ENCODE measurements around the gene LNPEP. TPM values are rescaled to one million over a fixed set of nuclear protein-coding genes. Genes with fewer than 3 reads are reported as not detected.

Gene LNPEP
- total and polyA plus RNA-seq, 2 of the 13 experiments (the other 11 are each of a cell fraction or from before 2014, with no cell fraction given), result 8.0 to 16.9 TPM

DNA sequence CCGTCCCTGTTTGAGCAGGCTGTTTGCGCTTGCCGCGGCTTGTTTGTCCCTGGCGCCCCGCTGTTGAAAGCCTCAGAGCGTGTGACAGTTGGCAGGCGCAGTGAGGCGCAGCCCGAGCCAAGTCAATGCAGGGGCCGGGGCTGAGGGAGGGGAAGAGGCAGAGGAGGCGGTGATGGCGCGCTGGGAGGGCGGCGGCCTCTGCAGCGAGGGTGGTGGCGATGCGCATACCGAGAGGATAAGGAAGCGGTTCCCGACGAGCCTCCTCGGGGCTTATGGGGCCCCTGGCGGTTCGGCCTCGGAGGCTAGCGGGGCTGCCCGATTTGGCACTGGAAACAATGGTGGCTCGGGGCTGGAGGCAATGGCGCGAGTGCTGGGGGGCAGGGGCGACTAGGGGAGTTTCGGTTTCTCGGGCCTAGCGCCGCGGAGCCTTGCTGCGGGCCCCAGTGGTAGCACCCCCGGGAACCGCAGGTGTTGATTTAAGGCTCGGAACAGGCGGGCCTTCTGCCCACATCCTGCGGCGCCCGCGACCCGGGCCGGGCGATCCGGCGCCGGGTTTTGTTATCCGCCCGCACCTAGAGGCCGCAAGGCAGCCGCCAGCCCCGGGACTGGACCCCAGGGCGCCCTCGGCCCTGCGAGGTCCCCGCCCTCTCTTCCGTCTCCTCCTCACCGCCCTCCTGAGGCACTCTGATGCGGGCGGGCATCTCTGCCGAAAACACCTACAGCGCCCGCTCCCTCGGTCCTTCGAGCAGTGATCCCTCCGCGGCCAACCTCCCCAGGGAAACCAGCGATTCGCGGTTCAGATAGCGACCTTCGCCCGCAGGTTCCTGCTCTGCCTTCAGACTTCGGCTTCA is 947 bp upstream of the LNPEP start (continued):
- TF ChIP-seq, protein P1, sequence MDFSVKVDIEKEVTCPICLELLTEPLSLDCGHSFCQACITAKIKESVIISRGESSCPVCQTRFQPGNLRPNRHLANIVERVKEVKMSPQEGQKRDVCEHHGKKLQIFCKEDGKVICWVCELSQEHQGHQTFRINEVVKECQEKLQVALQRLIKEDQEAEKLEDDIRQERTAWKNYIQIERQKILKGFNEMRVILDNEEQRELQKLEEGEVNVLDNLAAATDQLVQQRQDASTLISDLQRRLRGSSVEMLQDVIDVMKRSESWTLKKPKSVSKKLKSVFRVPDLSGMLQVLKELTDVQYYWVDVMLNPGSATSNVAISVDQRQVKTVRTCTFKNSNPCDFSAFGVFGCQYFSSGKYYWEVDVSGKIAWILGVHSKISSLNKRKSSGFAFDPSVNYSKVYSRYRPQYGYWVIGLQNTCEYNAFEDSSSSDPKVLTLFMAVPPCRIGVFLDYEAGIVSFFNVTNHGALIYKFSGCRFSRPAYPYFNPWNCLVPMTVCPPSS (IDR thresholded peaks at IDR 0.05), result no peak
- no peak for TF ChIP-seq ZNF235 (CRISPR knock-in tag; IDR thresholded peaks at IDR 0.05; ENCODE audit: borderline replicate concordance)
- TF ChIP-seq ZNF713 (CRISPR knock-in tag; IDR thresholded peaks at IDR 0.05), result no peak
- no peak for TF ChIP-seq RELA (CRISPR knock-in tag; IDR thresholded peaks at IDR 0.05)
- peak; percentile 80; the same call in 1 of the 2 replicates for TF ChIP-seq ZNF709 (CRISPR knock-in tag; IDR thresholded peaks at IDR 0.05)
- TF ChIP-seq ZNF557 (CRISPR knock-in tag; IDR thresholded peaks at IDR 0.05), result peak; percentile 57; the same call in 1 of the 2 replicates
- TF ChIP-seq ZSCAN20 (CRISPR knock-in tag; IDR thresholded peaks at IDR 0.05; ENCODE audit: borderline replicate concordance), result peak; percentile 50
- TF ChIP-seq ZNF333 (CRISPR knock-in tag; IDR thresholded peaks at IDR 0.05; ENCODE audit: borderline replicate concordance), result no peak
- no peak for TF ChIP-seq SRSF9 (IDR thresholded peaks at IDR 0.05; ENCODE audit: borderline replicate concordance, insufficient read depth, low read depth, low read length, poor library complexity, severe bottlenecking)
- TF ChIP-seq, protein P2, sequence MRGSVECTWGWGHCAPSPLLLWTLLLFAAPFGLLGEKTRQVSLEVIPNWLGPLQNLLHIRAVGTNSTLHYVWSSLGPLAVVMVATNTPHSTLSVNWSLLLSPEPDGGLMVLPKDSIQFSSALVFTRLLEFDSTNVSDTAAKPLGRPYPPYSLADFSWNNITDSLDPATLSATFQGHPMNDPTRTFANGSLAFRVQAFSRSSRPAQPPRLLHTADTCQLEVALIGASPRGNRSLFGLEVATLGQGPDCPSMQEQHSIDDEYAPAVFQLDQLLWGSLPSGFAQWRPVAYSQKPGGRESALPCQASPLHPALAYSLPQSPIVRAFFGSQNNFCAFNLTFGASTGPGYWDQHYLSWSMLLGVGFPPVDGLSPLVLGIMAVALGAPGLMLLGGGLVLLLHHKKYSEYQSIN (CRISPR knock-in tag; IDR thresholded peaks at IDR 0.05; ENCODE audit: borderline replicate concordance), result 0 out of 2 replicates have a peak, but pooled peaks have one; percentile 29
- TF ChIP-seq ZBTB21 (CRISPR knock-in tag; IDR thresholded peaks at IDR 0.05), result no peak
- TF ChIP-seq RFXAP (CRISPR knock-in tag; IDR thresholded peaks at IDR 0.05; ENCODE audit: borderline replicate concordance), result peak; percentile 23; the same call in 1 of the 2 replicates
- TF ChIP-seq, protein P3, sequence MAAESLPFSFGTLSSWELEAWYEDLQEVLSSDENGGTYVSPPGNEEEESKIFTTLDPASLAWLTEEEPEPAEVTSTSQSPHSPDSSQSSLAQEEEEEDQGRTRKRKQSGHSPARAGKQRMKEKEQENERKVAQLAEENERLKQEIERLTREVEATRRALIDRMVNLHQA (CRISPR knock-in tag; IDR thresholded peaks at IDR 0.05), result no peak
- TF ChIP-seq, protein P4, sequence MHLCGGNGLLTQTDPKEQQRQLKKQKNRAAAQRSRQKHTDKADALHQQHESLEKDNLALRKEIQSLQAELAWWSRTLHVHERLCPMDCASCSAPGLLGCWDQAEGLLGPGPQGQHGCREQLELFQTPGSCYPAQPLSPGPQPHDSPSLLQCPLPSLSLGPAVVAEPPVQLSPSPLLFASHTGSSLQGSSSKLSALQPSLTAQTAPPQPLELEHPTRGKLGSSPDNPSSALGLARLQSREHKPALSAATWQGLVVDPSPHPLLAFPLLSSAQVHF (CRISPR knock-in tag; IDR thresholded peaks at IDR 0.05), result peak; percentile 72
- TF ChIP-seq FOXO1 (CRISPR knock-in tag; IDR thresholded peaks at IDR 0.05), result no peak
- TF ChIP-seq, protein P5, sequence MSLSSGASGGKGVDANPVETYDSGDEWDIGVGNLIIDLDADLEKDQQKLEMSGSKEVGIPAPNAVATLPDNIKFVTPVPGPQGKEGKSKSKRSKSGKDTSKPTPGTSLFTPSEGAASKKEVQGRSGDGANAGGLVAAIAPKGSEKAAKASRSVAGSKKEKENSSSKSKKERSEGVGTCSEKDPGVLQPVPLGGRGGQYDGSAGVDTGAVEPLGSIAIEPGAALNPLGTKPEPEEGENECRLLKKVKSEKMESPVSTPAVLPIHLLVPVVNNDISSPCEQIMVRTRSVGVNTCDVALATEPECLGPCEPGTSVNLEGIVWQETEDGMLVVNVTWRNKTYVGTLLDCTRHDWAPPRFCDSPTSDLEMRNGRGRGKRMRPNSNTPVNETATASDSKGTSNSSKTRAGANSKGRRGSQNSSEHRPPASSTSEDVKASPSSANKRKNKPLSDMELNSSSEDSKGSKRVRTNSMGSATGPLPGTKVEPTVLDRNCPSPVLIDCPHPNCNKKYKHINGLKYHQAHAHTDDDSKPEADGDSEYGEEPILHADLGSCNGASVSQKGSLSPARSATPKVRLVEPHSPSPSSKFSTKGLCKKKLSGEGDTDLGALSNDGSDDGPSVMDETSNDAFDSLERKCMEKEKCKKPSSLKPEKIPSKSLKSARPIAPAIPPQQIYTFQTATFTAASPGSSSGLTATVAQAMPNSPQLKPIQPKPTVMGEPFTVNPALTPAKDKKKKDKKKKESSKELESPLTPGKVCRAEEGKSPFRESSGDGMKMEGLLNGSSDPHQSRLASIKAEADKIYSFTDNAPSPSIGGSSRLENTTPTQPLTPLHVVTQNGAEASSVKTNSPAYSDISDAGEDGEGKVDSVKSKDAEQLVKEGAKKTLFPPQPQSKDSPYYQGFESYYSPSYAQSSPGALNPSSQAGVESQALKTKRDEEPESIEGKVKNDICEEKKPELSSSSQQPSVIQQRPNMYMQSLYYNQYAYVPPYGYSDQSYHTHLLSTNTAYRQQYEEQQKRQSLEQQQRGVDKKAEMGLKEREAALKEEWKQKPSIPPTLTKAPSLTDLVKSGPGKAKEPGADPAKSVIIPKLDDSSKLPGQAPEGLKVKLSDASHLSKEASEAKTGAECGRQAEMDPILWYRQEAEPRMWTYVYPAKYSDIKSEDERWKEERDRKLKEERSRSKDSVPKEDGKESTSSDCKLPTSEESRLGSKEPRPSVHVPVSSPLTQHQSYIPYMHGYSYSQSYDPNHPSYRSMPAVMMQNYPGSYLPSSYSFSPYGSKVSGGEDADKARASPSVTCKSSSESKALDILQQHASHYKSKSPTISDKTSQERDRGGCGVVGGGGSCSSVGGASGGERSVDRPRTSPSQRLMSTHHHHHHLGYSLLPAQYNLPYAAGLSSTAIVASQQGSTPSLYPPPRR (CRISPR knock-in tag; IDR thresholded peaks at IDR 0.05; ENCODE audit: borderline replicate concordance), result peak; percentile 16; the same call in 1 of the 2 replicates
- peak; percentile 72; the same call in 1 of the 2 replicates for TF ChIP-seq ZNF354B (CRISPR knock-in tag; IDR thresholded peaks at IDR 0.05)
- TF ChIP-seq ZNF468 (CRISPR knock-in tag; IDR thresholded peaks at IDR 0.05), result no peak
- TF ChIP-seq NFE2L1 (CRISPR knock-in tag; IDR thresholded peaks at IDR 0.05; ENCODE audit: borderline replicate concordance), result no peak
- no peak for TF ChIP-seq SMARCC2 (IDR thresholded peaks at IDR 0.05)
- no peak for TF ChIP-seq ZBTB7A (CRISPR knock-in tag; IDR thresholded peaks at IDR 0.05)

Measured in HepG2 (cell line).